GM23338 (cell line): ENCODE data around the gene NPC1. TPM values are rescaled to one million over a fixed set of nuclear protein-coding genes. Genes with fewer than 3 reads are reported as not detected.

ENCODE experiments used
- ATAC-seq: fragments of 200-7000 bp; cut with Tn5 transposase; 3 replicates; pipeline ENCODE4 v1.9.1; 2020
- DNase-seq: peaks from one replicate; pipeline ENCODE4 v3.0.0-alpha.2; 2015; ENCODE audit warnings: low spot score
- H2AFZ ChIP-seq: fragments of 200-600 bp; sonication (generic); 2 replicates; pipeline ENCODE4 v1.8.0; 2016; ENCODE audit warnings: antibody characterized with exemption, mild to moderate bottlenecking, moderate library complexity
- H3F3A ChIP-seq: fragments of 200-600 bp; sonication (generic); replicated peaks from 2 replicates; pipeline ENCODE4 v1.8.0; 2017; ENCODE audit warnings: antibody characterized with exemption, mixed run types, low read depth
- H3K27ac ChIP-seq: fragments of 200-600 bp; sonication (generic); 2 replicates; pipeline ENCODE4 v1.6.1; 2016; ENCODE audit warnings: low read depth
- H3K27me3 ChIP-seq: fragments of 200-600 bp; sonication (generic); 2 replicates; pipeline ENCODE4 v1.8.0; 2016; ENCODE audit warnings: mild to moderate bottlenecking, mixed run types, moderate library complexity; ENCODE audit not compliant: insufficient read depth
- H3K36me3 ChIP-seq: fragments of 200-600 bp; sonication (generic); 2 replicates; pipeline ENCODE4 v1.8.0; 2016; ENCODE audit warnings: mild to moderate bottlenecking; ENCODE audit not compliant: insufficient read depth
- H3K4me1 ChIP-seq: fragments of 200-600 bp; sonication (generic); 2 replicates; pipeline ENCODE4 v1.8.0; 2016; ENCODE audit warnings: mild to moderate bottlenecking, moderate library complexity; ENCODE audit not compliant: insufficient read depth
- H3K4me2 ChIP-seq: fragments of 200-600 bp; sonication (generic); 2 replicates; pipeline ENCODE4 v1.7.1; 2017; ENCODE audit warnings: mixed run types
- H3K4me3 ChIP-seq: fragments of 200-600 bp; sonication (generic); 2 replicates; pipeline ENCODE4 v1.6.1; 2016; ENCODE audit warnings: mixed run types
- H3K79me2 ChIP-seq: fragments of 200-600 bp; sonication (generic); replicated peaks from 2 replicates; pipeline ENCODE4 v1.8.0; 2017; ENCODE audit warnings: mild to moderate bottlenecking; ENCODE audit not compliant: insufficient read depth
- H3K9me2 ChIP-seq: fragments of 200-600 bp; sonication (generic); 2 replicates; pipeline ENCODE4 v1.8.0; 2017; ENCODE audit not compliant: insufficient read depth
- H4K20me1 ChIP-seq: fragments of 200-600 bp; sonication (generic); replicated peaks from 2 replicates; pipeline ENCODE4 v1.8.0; 2017; ENCODE audit warnings: mild to moderate bottlenecking; ENCODE audit not compliant: insufficient read depth
- H3K27ac Mint-ChIP-seq: 2 replicates; pipeline ENCODE4 v1.8.0; 2020; ENCODE audit warnings: inconsistent platforms, mild to moderate bottlenecking, moderate library complexity, mixed read lengths
- H3K27me3 Mint-ChIP-seq: 3 replicates; pipeline ENCODE4 v1.8.0; 2022; ENCODE audit warnings: low read depth, mild to moderate bottlenecking, moderate library complexity, mixed read lengths, inconsistent platforms; ENCODE audit not compliant: insufficient read depth, poor library complexity
- H3K36me3 Mint-ChIP-seq: 3 replicates; pipeline ENCODE4 v1.8.0; 2021; ENCODE audit warnings: low read depth, mild to moderate bottlenecking, inconsistent platforms, moderate library complexity, mixed read lengths
- H3K4me1 Mint-ChIP-seq: 3 replicates; pipeline ENCODE4 v1.8.0; 2020; ENCODE audit warnings: mild to moderate bottlenecking, inconsistent platforms, mixed read lengths
- H3K4me3 Mint-ChIP-seq: 3 replicates; pipeline ENCODE4 v1.8.0; 2021; ENCODE audit warnings: moderate library complexity, mild to moderate bottlenecking, inconsistent platforms, mixed read lengths
- H3K9me3 Mint-ChIP-seq: 3 replicates; pipeline ENCODE4 v1.8.0; 2020; ENCODE audit warnings: moderate library complexity, mild to moderate bottlenecking, inconsistent platforms, mixed read lengths
- CREB1 ChIP-seq: fragments of 250-450 bp; sonication (Bioruptor Pico); IDR thresholded peaks from 2 replicates; pipeline ENCODE4 v1.5.0; 2020; ENCODE audit warnings: low read depth, mild to moderate bottlenecking, moderate library complexity
- EZH2 ChIP-seq: fragments of 200-600 bp; sonication (generic); IDR thresholded peaks from one replicate; pipeline ENCODE4 v1.8.0; 2017; ENCODE audit warnings: antibody characterized with exemption, mild to moderate bottlenecking, low read depth; ENCODE audit not compliant: unreplicated experiment
- EZH2phosphoT487 ChIP-seq: fragments of 200-600 bp; sonication (generic); IDR thresholded peaks from one replicate; pipeline ENCODE4 v1.8.1; 2018; ENCODE audit warnings: antibody characterized with exemption; ENCODE audit not compliant: unreplicated experiment
- JUNB ChIP-seq: IDR thresholded peaks from one replicate; pipeline ENCODE4 v1.6.1; 2016; ENCODE audit warnings: antibody characterized with exemption; ENCODE audit not compliant: unreplicated experiment
- NANOG ChIP-seq: IDR thresholded peaks from 2 replicates; pipeline ENCODE4 v1.6.1; 2016; ENCODE audit warnings: antibody characterized with exemption, borderline replicate concordance
- POLR2AphosphoS5 ChIP-seq: IDR thresholded peaks from 2 replicates; pipeline ENCODE4 v1.6.1; 2016; ENCODE audit warnings: antibody characterized with exemption, low read depth
- REST ChIP-seq: IDR thresholded peaks from one replicate; pipeline ENCODE4 v1.6.1; 2018; ENCODE audit warnings: antibody characterized with exemption; ENCODE audit not compliant: unreplicated experiment
- STAT1 ChIP-seq: IDR thresholded peaks from one replicate; pipeline ENCODE4 v1.6.1; 2016; ENCODE audit warnings: antibody characterized with exemption; ENCODE audit not compliant: unreplicated experiment
- ZNF114 ChIP-seq: fragments of 250-450 bp; sonication (Bioruptor Pico); IDR thresholded peaks from 2 replicates; pipeline ENCODE4 v1.5.0; 2020; ENCODE audit warnings: mild to moderate bottlenecking, moderate library complexity
- ZNF331 ChIP-seq: fragments of 250-450 bp; sonication (Bioruptor Pico); IDR thresholded peaks from 2 replicates; pipeline ENCODE4 v1.5.0; 2020; ENCODE audit warnings: low read depth, mild to moderate bottlenecking, moderate library complexity
- polyA plus RNA-seq: library from polyadenylated mRNA; unstranded; fragments of >200 nt; fragmentation: Nextera tagmentation; extraction: Ambion mirVana; gene quantifications from 2 replicates; pipeline ENCODE4 v1.2.1, GENCODE V29; 2016
- total RNA-seq: library from RNA; depleted of rRNA; stranded (reverse); fragments of >200 nt; shearing (Covaris generic); gene quantifications from 2 replicates; pipeline ENCODE4 v1.2.3, GENCODE V29; 2014
- TF ChIP-seq, protein P1 (sequence below), 2 experiments: fragments of 200-600 bp in 1 of 2; sonication (generic) in 1 of 2; conservative IDR thresholded peaks; 2 replicates each; pipeline versions ENCODE4 v1.5.1 to v1.6.1; 2016 to 2017; ENCODE audit warnings: antibody characterized with exemption in 2 of 2, low read depth in 2 of 2, mild to moderate bottlenecking in 2 of 2, moderate library complexity in 1 of 2
- TF ChIP-seq, protein P2 (sequence below): IDR thresholded peaks from 2 replicates; pipeline ENCODE4 v1.6.1; 2016; ENCODE audit warnings: antibody characterized with exemption

The NPC1 gene
- total and polyA plus RNA-seq, 2 experiments from 2014 or later, result 18.4 to 45.1 TPM

GRCh38 chr18:23552505-23552904 is 33.8 kb downstream of the NPC1 start:
- Mint-ChIP-seq H3K36me3 (peaks cover 41% of the 10 kb centered on the region), H3K27me3 (no peaks in the 10 kb centered on the region), H3K9me3 (no peaks in the 10 kb centered on the region; the same call in 2 of the 3 replicates), H3K27ac (no peak overlapping the region), H3K4me3 (no peak overlapping the region), H3K4me1 (no peaks in the 10 kb centered on the region)
- no peaks in the 10 kb centered on the region for H3K4me1 ChIP-seq
- no peaks in the 10 kb centered on the region for H3K9me2 ChIP-seq
- H3K27me3 ChIP-seq, result no peaks in the 10 kb centered on the region
- H3K36me3 ChIP-seq, result peaks cover 47% of the 10 kb centered on the region
- H3F3A ChIP-seq, result no peaks in the 10 kb centered on the region
- DNase-seq (no peak), ATAC-seq (no peak)
- peaks cover 10% of the 10 kb centered on the region; the same call in 1 of the 2 replicates for H4K20me1 ChIP-seq
- no peak overlapping the region for H3K4me3 ChIP-seq
- no peak overlapping the region for H2AFZ ChIP-seq
- TF ChIP-seq ZNF331 (CRISPR knock-in tag) (no peak), EZH2phosphoT487 (no peak), CREB1 (CRISPR knock-in tag) (no peak), EZH2 (no peak), JUNB (no peak), POLR2AphosphoS5 (no peak), REST (no peak), ZNF114 (CRISPR knock-in tag) (no peak), NANOG (no peak), STAT1 (no peak)
- TF ChIP-seq, protein P1, sequence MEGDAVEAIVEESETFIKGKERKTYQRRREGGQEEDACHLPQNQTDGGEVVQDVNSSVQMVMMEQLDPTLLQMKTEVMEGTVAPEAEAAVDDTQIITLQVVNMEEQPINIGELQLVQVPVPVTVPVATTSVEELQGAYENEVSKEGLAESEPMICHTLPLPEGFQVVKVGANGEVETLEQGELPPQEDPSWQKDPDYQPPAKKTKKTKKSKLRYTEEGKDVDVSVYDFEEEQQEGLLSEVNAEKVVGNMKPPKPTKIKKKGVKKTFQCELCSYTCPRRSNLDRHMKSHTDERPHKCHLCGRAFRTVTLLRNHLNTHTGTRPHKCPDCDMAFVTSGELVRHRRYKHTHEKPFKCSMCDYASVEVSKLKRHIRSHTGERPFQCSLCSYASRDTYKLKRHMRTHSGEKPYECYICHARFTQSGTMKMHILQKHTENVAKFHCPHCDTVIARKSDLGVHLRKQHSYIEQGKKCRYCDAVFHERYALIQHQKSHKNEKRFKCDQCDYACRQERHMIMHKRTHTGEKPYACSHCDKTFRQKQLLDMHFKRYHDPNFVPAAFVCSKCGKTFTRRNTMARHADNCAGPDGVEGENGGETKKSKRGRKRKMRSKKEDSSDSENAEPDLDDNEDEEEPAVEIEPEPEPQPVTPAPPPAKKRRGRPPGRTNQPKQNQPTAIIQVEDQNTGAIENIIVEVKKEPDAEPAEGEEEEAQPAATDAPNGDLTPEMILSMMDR (conservative IDR thresholded peaks at IDR 0.05; ENCODE audit: low read depth in 2 of 2), result no peak
- TF ChIP-seq, protein P2, sequence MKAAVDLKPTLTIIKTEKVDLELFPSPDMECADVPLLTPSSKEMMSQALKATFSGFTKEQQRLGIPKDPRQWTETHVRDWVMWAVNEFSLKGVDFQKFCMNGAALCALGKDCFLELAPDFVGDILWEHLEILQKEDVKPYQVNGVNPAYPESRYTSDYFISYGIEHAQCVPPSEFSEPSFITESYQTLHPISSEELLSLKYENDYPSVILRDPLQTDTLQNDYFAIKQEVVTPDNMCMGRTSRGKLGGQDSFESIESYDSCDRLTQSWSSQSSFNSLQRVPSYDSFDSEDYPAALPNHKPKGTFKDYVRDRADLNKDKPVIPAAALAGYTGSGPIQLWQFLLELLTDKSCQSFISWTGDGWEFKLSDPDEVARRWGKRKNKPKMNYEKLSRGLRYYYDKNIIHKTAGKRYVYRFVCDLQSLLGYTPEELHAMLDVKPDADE, result no peak
- no peak overlapping the region for H3K4me2 ChIP-seq
- H3K27ac ChIP-seq, result no peak overlapping the region
- no peaks in the 10 kb centered on the region; the same call in 1 of the 2 replicates for H3K79me2 ChIP-seq
